HL-60 (cell line): Measurements from ENCODE around the gene TACR1.

Experiments used
- DNase-seq, 2 experiments: peaks; one replicate each; pipeline ENCODE4 v3.0.0-alpha.2; 2010 to 2020; ENCODE audit warnings: low read depth in 1 of 2, low spot score in 1 of 2
- H3K27ac ChIP-seq: fragments of 250-450 bp; sonication (Bioruptor Pico); replicated peaks from 2 replicates; pipeline ENCODE4 v1.5.1; 2020; ENCODE audit warnings: mild to moderate bottlenecking, moderate library complexity
- H3K27me3 ChIP-seq: fragments of 250-450 bp; sonication (Bioruptor Pico); 2 replicates; pipeline ENCODE4 v1.5.1; 2021; ENCODE audit warnings: mild to moderate bottlenecking, moderate library complexity; ENCODE audit not compliant: insufficient read depth, poor library complexity, severe bottlenecking
- H3K4me3 ChIP-seq: replicated peaks from 2 replicates; pipeline ENCODE4 v1.5.1; 2011; ENCODE audit warnings: mild to moderate bottlenecking, control low read depth, low read length; ENCODE audit not compliant: insufficient read depth
- GABPA ChIP-seq: IDR thresholded peaks from 2 replicates; pipeline ENCODE4 v1.6.1; 2012; ENCODE audit warnings: low read depth
- POLR2AphosphoS5 ChIP-seq: IDR thresholded peaks from 2 replicates; pipeline ENCODE4 v1.6.1; 2012; ENCODE audit warnings: low read depth
- SPI1 ChIP-seq: IDR thresholded peaks from 2 replicates; pipeline ENCODE4 v1.6.1; 2012; ENCODE audit warnings: low read depth, mild to moderate bottlenecking, borderline replicate concordance
- TF ChIP-seq, protein P1 (sequence below): IDR thresholded peaks from 2 replicates; pipeline ENCODE4 v1.6.1; 2012; ENCODE audit warnings: low read depth; ENCODE audit not compliant: insufficient replicate concordance
- TF ChIP-seq, protein P2 (sequence below): IDR thresholded peaks from one replicate; pipeline ENCODE4 v1.5.1; 2011; ENCODE audit warnings: low read length, control low read depth, inconsistent platforms; ENCODE audit not compliant: insufficient read depth

The TACR1 gene

DNA sequence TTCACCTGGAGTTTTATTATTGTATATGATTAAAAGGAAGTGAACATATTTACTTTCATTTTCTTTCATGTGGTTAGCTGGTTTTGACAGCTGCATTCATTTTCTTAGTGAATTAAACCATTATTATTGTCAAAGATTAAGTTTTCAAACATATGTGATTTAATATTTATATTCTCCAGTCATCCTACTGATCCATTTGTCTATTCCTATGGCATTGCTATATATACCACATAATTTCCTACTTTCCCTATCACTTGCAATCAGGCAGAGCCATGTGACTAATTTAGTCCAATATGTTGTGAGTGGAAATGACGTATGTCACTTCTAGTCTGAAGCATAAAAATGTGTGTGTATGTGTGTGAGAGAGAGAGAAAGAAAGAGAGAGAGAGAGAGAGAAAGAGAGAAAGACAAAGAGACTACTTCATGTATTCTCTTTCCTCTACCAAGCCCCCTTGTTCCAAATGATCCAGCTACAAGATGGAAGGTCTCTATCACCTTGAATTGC lies 12.0 kb upstream of the TACR1 start:
- Histone ChIP-seq H3K4me3 (no peak overlapping the region), H3K27ac (no peak overlapping the region), H3K27me3 (no peaks in the 10 kb centered on the region)
- DNase-seq: no peak
- TF ChIP-seq, protein P1, sequence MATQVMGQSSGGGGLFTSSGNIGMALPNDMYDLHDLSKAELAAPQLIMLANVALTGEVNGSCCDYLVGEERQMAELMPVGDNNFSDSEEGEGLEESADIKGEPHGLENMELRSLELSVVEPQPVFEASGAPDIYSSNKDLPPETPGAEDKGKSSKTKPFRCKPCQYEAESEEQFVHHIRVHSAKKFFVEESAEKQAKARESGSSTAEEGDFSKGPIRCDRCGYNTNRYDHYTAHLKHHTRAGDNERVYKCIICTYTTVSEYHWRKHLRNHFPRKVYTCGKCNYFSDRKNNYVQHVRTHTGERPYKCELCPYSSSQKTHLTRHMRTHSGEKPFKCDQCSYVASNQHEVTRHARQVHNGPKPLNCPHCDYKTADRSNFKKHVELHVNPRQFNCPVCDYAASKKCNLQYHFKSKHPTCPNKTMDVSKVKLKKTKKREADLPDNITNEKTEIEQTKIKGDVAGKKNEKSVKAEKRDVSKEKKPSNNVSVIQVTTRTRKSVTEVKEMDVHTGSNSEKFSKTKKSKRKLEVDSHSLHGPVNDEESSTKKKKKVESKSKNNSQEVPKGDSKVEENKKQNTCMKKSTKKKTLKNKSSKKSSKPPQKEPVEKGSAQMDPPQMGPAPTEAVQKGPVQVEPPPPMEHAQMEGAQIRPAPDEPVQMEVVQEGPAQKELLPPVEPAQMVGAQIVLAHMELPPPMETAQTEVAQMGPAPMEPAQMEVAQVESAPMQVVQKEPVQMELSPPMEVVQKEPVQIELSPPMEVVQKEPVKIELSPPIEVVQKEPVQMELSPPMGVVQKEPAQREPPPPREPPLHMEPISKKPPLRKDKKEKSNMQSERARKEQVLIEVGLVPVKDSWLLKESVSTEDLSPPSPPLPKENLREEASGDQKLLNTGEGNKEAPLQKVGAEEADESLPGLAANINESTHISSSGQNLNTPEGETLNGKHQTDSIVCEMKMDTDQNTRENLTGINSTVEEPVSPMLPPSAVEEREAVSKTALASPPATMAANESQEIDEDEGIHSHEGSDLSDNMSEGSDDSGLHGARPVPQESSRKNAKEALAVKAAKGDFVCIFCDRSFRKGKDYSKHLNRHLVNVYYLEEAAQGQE: no peak
- TF ChIP-seq POLR2AphosphoS5 (no peak), GABPA (no peak), SPI1 (no peak)
- TF ChIP-seq, protein P2, sequence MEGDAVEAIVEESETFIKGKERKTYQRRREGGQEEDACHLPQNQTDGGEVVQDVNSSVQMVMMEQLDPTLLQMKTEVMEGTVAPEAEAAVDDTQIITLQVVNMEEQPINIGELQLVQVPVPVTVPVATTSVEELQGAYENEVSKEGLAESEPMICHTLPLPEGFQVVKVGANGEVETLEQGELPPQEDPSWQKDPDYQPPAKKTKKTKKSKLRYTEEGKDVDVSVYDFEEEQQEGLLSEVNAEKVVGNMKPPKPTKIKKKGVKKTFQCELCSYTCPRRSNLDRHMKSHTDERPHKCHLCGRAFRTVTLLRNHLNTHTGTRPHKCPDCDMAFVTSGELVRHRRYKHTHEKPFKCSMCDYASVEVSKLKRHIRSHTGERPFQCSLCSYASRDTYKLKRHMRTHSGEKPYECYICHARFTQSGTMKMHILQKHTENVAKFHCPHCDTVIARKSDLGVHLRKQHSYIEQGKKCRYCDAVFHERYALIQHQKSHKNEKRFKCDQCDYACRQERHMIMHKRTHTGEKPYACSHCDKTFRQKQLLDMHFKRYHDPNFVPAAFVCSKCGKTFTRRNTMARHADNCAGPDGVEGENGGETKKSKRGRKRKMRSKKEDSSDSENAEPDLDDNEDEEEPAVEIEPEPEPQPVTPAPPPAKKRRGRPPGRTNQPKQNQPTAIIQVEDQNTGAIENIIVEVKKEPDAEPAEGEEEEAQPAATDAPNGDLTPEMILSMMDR: no peak

DNA sequence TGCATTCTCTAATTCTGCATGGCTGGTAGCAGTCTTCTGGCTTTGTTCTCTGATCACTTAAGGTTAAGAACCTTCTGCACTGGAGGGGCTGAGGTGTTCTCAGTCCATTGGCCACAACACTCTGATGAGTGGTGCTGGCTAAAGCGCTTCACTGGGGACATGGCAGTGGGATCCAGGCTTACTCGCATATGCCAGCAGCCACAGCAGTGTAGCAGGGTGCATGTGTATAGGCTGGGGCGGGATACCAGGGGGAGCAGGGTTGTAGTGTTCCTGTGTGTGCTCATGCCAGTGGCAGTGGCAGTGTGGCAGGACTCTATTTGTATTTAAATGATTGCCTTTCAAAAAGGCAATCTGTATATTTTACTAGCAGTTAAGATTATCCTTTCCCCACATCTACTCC lies 11.1 kb upstream of the TACR1 start:
- H3K27me3 ChIP-seq: peaks cover 6% of the 10 kb centered on the region
- DNase-seq: no peak
- TF ChIP-seq SPI1: no peak
- TF ChIP-seq, protein P1: no peak
- TF ChIP-seq, protein P2: no peak
- TF ChIP-seq POLR2AphosphoS5: no peak
- no peak for TF ChIP-seq GABPA
- H3K4me3 ChIP-seq: no peak overlapping the region
- no peak overlapping the region for H3K27ac ChIP-seq

DNA sequence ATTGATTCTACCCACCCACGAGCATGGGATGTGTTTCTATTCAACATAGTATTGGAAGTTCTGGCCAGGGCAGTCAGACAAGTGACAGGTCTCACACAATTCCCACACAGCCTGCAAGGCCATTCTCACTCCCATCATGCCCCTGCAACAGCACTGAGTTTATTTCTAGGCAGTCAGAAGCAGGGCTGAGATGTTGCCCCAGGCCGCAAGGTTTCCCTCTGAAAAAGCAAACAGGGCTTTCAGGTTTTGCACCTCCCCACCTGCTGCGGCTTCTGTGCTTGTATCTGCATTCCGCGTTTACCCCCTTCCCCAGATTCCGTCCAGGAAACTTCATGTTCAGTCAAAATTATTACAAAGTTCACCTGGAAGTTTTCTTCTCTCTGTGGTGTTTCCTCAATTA lies 9.4 kb upstream of the TACR1 start:
- Histone ChIP-seq H3K4me3 (no peak overlapping the region), H3K27me3 (peaks cover 8% of the 10 kb centered on the region), H3K27ac (no peak overlapping the region)
- DNase-seq: no peak
- TF ChIP-seq POLR2AphosphoS5 (no peak), SPI1 (no peak), GABPA (no peak)
- TF ChIP-seq, protein P1: no peak
- TF ChIP-seq, protein P2: no peak
